ENCODE measurements around the gene CAPN10. TPM values are rescaled to one million over a fixed set of nuclear protein-coding genes. Genes with fewer than 3 reads are reported as not detected.

The CAPN10 gene
- polyA plus RNA-seq, 2 of the 4 experiments (the other 2 are of a cell fraction) = 8.4 to 15.8 TPM

DNA sequence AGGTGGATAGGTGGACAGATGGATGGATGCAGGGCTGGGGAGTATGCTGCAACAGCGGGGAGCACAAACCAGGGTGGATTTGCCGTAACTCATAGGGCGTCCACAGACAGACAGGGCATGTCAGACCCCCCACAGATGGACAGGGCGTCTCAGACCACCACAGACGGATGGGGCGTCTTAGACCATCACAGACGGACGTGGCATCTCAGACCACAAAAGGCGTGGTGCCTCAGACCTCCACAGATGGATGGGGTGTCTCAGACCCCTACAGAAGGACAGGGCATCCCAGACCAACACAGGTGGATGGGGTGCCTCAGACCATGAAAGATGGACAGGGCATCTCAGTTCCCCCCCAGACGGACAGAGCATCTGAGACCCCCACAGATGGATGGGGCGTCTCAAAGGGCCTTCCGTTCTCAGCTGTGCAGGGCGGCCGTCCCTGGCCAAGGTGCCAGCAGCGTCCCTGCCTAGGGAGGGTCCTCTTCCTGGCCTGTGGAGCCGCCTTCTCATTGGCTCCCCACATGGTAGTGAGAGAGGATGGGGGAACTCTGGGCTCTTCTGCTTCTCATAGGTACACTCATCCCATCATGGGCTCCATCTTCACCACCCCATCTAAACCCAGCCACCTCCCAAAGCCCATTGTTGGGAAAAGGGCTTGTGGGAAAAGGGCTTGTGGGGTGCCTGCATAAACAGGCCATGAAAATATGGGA lies 30.8 kb upstream of the CAPN10 start:
- CTCF ChIA-PET = interaction anchor here (0.9 kb wide), 1 partner anchor 324 kb away, joined by 3 read pairs; no protein-coding TSS in a partner anchor
- WGBS (ENCODE audit: missing lambda C conversion rate) = 92% methylated on average over 12 of the region's 16 CpGs

DNA sequence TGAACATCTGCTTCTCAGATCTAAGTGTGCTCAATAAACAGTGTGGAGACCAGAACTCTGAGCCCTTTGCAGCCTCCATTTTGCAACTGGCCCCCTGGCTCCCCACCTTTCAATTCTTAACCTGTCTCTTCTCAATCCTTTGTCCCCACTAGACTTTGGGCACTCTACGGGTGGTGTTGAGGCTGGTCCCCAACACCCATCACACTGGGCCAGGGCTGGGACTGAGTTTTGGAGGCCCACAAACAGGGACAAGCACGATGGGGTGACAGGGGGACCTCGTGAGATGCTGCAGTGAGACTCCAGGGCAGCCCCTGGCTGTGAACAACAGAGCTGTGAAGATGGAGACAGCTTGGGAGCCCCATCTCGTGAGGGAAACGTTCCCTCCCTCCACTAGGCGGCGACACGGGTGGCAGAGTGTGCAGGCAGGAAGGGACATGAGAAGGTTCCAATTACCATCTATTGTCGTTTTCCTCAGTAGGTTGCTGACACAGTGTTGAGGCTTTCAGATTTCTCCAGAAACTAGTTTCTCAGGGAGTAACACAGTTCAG lies 29.9 kb upstream of the CAPN10 start:
- ChIA-PET CTCF (interaction anchor here (0.9 to 2.0 kb wide), 3 partner anchors 10 to 325 kb away, joined by 3 to 9 read pairs (median 4); no protein-coding TSS in a partner anchor), POLR2A (interaction anchor here (0.6 kb wide), 1 partner anchor 30 kb away, joined by 4 read pairs; the partner anchor contains the start of gene CAPN10)
- no peak for FAIRE-seq
- Histone ChIP-seq H3K27ac (no peak overlapping the region), H3K4me2 (no peak overlapping the region), H3K4me1 (peaks cover 14% of the 10 kb centered on the region), H3K4me3 (no peak overlapping the region), H3K9me3 (no peaks in the 10 kb centered on the region)
- TF ChIP-seq, protein P1, sequence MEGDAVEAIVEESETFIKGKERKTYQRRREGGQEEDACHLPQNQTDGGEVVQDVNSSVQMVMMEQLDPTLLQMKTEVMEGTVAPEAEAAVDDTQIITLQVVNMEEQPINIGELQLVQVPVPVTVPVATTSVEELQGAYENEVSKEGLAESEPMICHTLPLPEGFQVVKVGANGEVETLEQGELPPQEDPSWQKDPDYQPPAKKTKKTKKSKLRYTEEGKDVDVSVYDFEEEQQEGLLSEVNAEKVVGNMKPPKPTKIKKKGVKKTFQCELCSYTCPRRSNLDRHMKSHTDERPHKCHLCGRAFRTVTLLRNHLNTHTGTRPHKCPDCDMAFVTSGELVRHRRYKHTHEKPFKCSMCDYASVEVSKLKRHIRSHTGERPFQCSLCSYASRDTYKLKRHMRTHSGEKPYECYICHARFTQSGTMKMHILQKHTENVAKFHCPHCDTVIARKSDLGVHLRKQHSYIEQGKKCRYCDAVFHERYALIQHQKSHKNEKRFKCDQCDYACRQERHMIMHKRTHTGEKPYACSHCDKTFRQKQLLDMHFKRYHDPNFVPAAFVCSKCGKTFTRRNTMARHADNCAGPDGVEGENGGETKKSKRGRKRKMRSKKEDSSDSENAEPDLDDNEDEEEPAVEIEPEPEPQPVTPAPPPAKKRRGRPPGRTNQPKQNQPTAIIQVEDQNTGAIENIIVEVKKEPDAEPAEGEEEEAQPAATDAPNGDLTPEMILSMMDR (IDR thresholded peaks at IDR 0.05) = peak; percentile 37
- no peak for TF ChIP-seq RNF2 (IDR thresholded peaks at IDR 0.05; ENCODE audit: borderline replicate concordance, low read depth)
- ATAC-seq = peak in 1 of 2 experiments; percentile 16; a peak in 3 of 6 replicates
- WGBS (ENCODE audit: missing lambda C conversion rate) = 52% methylated on average over 9 of the region's 9 CpGs
- DNase-seq (ENCODE audit: low read depth in 1 of 2, low spot score in 1 of 2) = peak; percentile 56 to 71

More for the DNA sequence above, 30.8 kb upstream of the CAPN10 start:
- FAIRE-seq (no peak), DNase-seq (ENCODE audit: low read depth in 1 of 2, low spot score in 1 of 2) (no peak), ATAC-seq (no peak)
- H3K4me1 ChIP-seq = peaks cover 14% of the 10 kb centered on the region
- POLR2A ChIA-PET = no interaction called here
- no peak overlapping the region for H3K4me2 ChIP-seq
- TF ChIP-seq, protein P2, sequence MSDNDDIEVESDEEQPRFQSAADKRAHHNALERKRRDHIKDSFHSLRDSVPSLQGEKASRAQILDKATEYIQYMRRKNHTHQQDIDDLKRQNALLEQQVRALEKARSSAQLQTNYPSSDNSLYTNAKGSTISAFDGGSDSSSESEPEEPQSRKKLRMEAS (IDR thresholded peaks at IDR 0.05) = no peak
- no peak for TF ChIP-seq CHD4 (IDR thresholded peaks at IDR 0.05; ENCODE audit: borderline replicate concordance)
- TF ChIP-seq, protein P3, sequence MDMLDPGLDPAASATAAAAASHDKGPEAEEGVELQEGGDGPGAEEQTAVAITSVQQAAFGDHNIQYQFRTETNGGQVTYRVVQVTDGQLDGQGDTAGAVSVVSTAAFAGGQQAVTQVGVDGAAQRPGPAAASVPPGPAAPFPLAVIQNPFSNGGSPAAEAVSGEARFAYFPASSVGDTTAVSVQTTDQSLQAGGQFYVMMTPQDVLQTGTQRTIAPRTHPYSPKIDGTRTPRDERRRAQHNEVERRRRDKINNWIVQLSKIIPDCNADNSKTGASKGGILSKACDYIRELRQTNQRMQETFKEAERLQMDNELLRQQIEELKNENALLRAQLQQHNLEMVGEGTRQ (IDR thresholded peaks at IDR 0.05) = no peak
- TF ChIP-seq, protein P4, sequence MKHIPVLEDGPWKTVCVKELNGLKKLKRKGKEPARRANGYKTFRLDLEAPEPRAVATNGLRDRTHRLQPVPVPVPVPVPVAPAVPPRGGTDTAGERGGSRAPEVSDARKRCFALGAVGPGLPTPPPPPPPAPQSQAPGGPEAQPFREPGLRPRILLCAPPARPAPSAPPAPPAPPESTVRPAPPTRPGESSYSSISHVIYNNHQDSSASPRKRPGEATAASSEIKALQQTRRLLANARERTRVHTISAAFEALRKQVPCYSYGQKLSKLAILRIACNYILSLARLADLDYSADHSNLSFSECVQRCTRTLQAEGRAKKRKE (CRISPR knock-in tag; IDR thresholded peaks at IDR 0.05; ENCODE audit: low read depth) = no peak
- TF ChIP-seq HOXB13 (CRISPR knock-in tag; IDR thresholded peaks at IDR 0.05; ENCODE audit: low read depth) = no peak
- no peak for TF ChIP-seq POLR2A (IDR thresholded peaks at IDR 0.05; ENCODE audit: low read length)
- no peak for TF ChIP-seq CHD2 (IDR thresholded peaks at IDR 0.05; ENCODE audit: low read length, partially characterized antibody)
- TF ChIP-seq RARB (CRISPR knock-in tag; IDR thresholded peaks at IDR 0.05) = no peak
- TF ChIP-seq NFE2L2 (conservative IDR thresholded peaks at IDR 0.05; ENCODE audit: low read length) = no peak
- no peak for TF ChIP-seq ZFP36 (IDR thresholded peaks at IDR 0.05; ENCODE audit: borderline replicate concordance, partially characterized antibody)
- TF ChIP-seq, protein P5, sequence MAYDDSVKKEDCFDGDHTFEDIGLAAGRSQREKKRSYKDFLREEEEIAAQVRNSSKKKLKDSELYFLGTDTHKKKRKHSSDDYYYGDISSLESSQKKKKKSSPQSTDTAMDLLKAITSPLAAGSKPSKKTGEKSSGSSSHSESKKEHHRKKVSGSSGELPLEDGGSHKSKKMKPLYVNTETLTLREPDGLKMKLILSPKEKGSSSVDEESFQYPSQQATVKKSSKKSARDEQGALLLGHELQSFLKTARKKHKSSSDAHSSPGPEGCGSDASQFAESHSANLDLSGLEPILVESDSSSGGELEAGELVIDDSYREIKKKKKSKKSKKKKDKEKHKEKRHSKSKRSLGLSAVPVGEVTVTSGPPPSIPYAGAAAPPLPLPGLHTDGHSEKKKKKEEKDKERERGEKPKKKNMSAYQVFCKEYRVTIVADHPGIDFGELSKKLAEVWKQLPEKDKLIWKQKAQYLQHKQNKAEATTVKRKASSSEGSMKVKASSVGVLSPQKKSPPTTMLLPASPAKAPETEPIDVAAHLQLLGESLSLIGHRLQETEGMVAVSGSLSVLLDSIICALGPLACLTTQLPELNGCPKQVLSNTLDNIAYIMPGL (CRISPR knock-in tag; IDR thresholded peaks at IDR 0.05; ENCODE audit: borderline replicate concordance) = no peak
- TF ChIP-seq, protein P6, sequence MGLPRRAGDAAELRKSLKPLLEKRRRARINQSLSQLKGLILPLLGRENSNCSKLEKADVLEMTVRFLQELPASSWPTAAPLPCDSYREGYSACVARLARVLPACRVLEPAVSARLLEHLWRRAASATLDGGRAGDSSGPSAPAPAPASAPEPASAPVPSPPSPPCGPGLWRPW (IDR thresholded peaks at IDR 0.05) = no peak
- no peak for TF ChIP-seq HDAC2 (IDR thresholded peaks at IDR 0.05)
- no peak for TF ChIP-seq BHLHE40 (IDR thresholded peaks at IDR 0.05; ENCODE audit: low read depth, low read length)
- no peak for TF ChIP-seq EHMT2 (IDR thresholded peaks at IDR 0.05; ENCODE audit: low read depth)
- TF ChIP-seq, protein P7, sequence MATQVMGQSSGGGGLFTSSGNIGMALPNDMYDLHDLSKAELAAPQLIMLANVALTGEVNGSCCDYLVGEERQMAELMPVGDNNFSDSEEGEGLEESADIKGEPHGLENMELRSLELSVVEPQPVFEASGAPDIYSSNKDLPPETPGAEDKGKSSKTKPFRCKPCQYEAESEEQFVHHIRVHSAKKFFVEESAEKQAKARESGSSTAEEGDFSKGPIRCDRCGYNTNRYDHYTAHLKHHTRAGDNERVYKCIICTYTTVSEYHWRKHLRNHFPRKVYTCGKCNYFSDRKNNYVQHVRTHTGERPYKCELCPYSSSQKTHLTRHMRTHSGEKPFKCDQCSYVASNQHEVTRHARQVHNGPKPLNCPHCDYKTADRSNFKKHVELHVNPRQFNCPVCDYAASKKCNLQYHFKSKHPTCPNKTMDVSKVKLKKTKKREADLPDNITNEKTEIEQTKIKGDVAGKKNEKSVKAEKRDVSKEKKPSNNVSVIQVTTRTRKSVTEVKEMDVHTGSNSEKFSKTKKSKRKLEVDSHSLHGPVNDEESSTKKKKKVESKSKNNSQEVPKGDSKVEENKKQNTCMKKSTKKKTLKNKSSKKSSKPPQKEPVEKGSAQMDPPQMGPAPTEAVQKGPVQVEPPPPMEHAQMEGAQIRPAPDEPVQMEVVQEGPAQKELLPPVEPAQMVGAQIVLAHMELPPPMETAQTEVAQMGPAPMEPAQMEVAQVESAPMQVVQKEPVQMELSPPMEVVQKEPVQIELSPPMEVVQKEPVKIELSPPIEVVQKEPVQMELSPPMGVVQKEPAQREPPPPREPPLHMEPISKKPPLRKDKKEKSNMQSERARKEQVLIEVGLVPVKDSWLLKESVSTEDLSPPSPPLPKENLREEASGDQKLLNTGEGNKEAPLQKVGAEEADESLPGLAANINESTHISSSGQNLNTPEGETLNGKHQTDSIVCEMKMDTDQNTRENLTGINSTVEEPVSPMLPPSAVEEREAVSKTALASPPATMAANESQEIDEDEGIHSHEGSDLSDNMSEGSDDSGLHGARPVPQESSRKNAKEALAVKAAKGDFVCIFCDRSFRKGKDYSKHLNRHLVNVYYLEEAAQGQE (IDR thresholded peaks at IDR 0.05) = no peak
- no peak for TF ChIP-seq KDM1A (IDR thresholded peaks at IDR 0.05; ENCODE audit: low read depth)
- TF ChIP-seq ESRRA (IDR thresholded peaks at IDR 0.05; ENCODE audit: borderline replicate concordance, low read length) = no peak
- H3K27ac ChIP-seq = no peak overlapping the region
- H3K9me3 ChIP-seq = no peaks in the 10 kb centered on the region
- no peak overlapping the region for H3K4me3 ChIP-seq
